ENCODE measurements around the gene IGFN1.
"Not testable (repeated sequence)": the region's sequence is repeated elsewhere in the genome, so short reads cannot be mapped to it uniquely, and the experiment has no call there.

IGFN1 gene

GRCh38 chr1:201219481-201220387, 29.1 kb downstream of the IGFN1 start:
- no peak for DNase-seq

- DNase-seq: no peak
These were observed 29.7 kb downstream of the IGFN1 start for GRCh38 chr1:201220388-201220715.

DNA sequence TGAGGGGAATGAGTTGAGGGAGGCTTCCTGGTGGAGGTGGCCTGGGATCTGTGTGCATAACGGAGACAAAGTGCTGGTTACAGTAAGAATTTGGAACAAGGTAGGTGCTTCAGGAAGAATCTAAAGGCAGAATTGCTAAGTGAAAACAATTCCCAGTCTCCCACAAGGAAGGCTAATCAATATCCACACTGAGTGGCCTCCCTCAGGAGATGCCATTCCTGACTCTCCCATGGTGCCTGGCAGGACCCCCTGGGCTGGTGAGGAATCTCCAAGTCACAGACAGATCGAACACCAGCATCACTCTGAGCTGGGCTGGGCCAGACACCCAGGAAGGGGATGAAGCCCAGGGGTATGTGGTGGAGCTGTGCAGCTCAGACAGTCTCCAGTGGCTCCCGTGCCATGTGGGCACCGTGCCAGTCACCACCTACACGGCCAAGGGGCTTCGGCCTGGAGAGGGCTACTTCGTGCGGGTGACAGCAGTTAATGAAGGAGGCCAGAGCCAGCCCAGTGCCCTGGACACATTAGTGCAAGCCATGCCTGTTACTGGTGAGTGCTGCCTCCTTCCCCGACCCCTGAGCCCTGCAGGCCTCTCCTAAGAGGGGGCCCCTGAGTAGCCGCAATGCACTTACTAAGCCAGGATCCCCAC, 30.7 kb downstream of the IGFN1 start:
- no peak for DNase-seq

DNA sequence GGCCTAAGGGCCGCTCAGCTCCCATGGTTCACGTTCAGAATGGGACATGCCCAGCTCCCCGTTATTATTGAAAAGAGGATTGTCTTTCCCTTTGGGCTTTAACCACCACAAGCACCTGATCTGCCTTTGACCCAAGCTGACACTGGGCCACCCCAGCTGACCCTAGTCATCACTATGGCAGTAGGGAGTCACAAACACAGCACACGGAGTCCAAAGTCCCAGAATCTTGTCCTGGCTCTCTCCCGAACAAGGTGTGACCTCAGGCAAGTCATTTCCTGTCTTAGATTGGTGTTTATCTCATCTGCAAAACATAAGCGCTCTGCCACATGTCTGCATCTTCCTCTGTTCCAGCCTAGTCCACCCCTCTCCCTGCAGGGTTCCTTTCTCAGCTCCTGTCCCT, 31.5 kb downstream of the IGFN1 start:
- no peak for DNase-seq

GRCh38 chr1:201223852-201224665, 33.4 kb downstream of the IGFN1 start:
- DNase-seq: no peak

GRCh38 chr1:201224666-201225370, 34.2 kb downstream of the IGFN1 start:
- no peak for DNase-seq

DNA sequence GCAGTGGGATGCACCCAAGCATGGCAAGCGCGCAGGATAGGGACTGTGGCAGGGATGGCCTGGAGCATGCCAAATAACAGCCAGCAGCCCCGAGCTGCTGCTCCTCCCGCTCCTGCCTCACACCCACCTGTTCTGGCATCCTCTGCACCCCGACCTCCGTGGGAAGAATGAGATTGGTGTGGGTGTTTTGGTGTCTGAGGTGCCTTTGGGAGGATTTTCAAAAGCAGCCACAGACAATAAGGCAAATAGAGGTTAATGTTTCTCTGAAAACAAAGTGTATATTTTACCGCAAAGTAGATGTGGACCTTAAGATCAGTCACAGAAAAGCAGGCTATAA, 35.5 kb downstream of the IGFN1 start:
- DNase-seq: no peak

DNA sequence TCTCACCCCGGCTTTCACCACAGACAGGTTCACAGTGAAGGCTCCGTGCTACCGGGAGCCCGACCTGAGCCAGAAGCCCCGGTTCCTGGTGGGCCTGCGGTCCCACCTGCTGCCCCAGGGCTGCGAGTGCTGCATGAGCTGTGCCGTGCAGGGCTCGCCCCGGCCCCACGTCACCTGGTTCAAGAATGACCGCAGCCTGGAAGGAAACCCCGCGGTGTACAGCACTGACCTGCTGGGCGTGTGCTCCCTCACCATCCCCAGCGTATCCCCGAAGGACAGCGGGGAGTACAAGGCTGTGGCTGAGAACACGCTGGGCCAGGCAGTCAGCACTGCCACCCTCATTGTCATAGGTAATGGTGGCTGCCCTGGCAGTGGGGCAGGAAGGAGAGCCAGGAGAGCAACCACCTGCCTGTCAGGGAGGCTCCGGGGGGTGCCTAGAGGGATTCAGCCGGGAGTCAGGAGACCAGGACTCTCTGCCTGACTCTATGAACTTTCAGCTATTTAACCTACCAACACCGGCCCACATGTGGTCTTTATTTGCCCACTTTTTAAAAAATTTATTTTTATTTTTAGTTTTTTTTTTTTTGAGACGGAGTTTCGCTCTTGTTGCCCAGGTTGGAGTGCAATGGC, 36.4 kb downstream of the IGFN1 start:
- DNase-seq: no peak

DNA sequence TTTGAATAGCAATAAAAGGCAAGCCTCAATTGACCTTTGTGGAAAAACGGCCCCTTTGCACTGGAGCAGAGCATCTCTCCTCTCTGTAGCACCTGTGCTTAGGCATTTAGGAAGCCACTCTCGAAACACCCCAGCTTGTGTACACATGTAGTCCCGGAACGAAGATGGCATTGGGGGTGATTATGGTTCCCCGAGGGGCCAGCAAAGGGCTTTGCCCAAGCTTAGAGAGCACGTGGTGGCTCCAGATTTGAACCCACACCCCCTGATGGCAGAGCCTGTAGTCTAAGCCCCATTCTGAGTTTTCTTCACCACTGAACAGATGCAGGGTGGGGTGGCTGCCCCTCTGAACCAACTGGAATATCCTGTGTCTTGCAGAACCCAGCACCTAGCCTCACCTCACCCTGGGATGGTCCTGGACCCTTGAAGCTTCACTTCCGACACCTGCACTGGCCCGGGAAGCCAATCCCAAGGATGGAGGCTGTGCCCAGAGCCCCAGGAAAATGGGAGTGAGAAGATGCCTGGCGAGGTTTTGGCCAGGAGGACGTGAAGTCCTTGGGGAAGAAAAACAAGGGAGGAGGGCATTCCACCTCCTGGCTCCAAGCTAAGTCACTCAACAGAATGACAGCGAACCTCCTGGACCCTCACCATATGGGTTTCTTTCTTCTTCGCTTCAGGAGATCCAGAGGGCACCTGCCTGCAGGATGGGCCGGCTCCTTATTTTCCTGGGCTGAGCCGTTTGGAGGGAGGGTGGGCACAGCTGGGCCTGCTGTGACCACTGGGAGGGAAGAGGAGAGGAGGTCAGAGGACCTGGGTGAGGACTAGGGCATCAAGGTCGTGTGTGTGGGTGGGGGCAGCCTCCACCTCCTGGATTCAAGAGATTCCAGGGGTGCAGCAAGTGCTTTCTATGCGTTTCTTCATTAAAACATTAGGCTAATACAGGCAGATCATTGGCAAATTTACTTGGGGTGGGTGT, 37.7 kb downstream of the IGFN1 start:
- DNase-seq: no peak

- DNase-seq: no peak
These were observed 38.5 kb downstream of the IGFN1 start for GRCh38 chr1:201229095-201229494.

- no peak for DNase-seq
These were observed 39.4 kb downstream of the IGFN1 start for GRCh38 chr1:201229771-201230635.

DNA sequence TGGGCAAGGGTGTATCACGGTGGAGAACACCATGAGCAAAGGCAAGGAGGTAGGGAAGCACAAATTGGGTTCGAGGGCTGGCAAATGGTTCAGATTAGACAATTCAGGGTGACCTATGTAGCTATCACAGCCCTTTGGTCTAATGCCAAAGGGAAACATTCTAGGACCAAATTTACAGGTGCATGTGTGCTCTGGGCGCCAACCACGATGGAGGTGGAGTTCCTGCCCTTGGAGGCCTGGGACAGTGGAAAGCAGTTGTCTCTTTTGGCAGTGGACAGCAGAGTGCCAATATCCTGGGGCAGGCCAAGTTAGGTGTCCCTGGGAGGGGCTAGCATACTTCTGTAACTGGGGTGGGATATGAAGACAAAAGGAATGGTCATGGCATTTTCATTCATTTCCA, 40.1 kb downstream of the IGFN1 start:
- DNase-seq: no peak

DNA sequence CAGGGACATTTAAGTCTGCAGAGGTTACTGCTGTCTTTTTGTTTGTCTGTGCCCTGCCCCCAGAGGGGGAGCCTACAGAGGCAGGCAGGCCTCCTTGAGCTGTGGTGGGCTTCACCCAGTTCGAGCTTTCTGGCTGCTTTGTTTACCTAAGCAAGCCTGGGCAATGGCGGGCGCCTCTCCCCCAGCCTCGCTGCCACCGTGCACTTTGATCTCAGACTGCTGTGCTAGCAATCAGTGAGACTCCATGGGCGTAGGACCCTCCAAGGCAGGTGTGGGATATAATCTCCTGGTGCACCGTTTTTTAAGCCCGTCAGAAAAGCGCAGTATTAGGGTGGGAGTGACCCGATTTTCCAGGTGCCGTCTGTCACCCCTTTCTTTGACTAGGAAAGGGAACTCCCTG, 49.0 kb downstream of the IGFN1 start:
- not testable (repeated sequence) for DNase-seq

DNA sequence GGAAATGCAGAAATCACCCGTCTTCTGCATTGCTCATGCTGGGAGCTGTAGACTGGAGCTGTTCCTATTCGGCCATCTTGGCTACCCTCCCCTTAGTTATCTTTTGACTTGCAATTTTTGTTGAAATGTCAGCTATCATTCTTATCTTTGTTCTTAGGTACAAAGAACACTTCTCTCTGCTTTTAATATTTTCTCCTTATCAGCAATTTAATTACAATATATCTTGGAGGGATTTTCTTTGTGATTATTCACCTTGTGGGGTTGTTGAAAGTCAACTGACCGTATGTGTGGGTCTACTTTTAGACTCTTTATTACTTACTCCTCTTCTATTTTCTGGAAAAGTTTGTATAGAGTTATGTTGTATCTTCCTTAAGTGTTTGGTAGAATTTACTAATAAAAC, 49.5 kb downstream of the IGFN1 start:
- DNase-seq: no peak

DNA sequence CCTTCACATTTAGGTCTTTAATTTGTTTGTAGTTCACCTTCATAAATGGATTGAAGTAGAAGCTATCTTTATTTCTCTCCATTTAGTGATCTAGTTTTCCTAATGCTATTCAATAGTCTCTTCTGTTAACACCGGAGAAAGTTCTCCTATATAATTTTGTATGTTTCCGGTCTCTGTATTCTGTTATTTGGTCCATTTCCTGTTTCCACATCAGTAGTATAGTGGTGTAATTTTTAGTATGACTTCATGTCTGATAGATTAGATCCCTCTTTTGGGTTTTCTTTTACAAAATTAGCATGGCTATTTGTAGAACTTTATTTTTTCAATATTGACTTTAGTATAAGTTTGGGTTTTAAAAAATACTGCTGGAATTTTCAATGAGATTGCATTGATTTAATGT, 51.1 kb downstream of the IGFN1 start:
- no peak for DNase-seq

DNA sequence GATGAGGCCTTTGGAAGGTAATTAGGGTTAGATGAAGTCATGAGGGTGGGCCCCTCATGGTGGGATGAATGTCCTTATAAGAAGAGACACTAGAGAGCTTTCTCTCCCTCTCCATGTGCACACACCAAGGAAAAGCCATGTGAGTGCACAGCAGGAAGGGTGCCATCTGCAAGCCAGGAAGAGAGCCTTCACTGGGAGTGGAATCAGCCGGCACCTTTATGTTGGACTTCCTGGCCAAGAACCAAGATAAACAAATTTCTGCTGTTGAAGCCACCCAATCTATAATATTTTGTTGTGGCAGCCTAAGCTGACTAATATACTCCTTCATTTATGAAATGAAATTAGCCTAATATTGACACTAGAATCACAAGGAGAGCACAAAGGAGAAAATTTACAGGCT, 54.5 kb downstream of the IGFN1 start:
- DNase-seq: no peak

DNA sequence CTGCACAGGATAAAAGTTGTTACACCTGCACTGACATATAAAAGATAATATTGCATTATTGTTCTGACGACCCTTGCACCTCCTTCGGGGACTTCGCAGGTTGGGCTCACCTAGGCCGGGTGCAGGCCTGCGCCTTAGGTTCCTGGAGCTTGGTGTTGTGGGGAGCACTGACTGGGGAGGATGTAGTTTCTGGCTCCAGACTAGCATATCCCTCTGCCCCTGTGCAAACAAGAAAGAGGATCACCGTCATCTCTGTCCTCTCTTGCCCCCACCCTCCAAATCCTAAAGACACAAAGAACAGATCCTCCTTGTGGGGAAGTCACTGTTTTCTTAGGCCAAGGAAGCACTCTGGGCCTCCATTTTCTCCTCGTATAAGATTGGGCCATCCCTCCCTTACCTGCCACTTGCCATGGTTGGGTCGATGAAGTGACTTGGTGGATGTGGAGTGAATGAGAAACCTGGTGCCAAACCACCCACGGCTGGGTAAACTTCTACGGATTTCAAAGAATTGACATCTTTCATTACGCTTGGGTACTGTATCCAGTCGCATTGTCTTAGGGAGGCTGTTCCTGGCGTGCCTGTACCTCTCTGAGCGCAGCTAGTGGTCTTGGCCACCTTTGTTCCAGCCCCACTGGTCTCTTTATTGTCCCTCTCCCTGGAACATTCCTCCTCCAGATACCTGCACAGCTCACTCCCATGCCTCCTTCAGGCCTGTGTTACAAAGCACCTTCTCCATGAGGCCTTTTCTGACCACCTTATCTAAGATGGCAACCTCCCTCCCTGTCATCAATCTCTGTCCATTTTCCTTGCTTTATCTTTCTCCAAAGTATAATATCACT, 58.3 kb downstream of the IGFN1 start:
- DNase-seq: no peak

- no peak for DNase-seq
These were observed 59.8 kb downstream of the IGFN1 start for GRCh38 chr1:201250326-201251011.

- no peak for DNase-seq
These were observed 60.8 kb downstream of the IGFN1 start for GRCh38 chr1:201251411-201251810.

All from DMS 273 treated with DMSO at 0.1 percent for 48 hours (cell line).